OCI-LY1 (cell line): ENCODE measurements around the gene SERPIND1.

Experiments used
- H2AFZ ChIP-seq: fragments of 200-600 bp; sonication (generic), shearing (Covaris generic); 2 replicates; pipeline ENCODE4 v1.6.0; 2014; ENCODE audit warnings: antibody characterized with exemption, mild to moderate bottlenecking, low read length
- H3F3A ChIP-seq: fragments of 200-600 bp; sonication (generic), shearing (Covaris generic); 2 replicates; pipeline ENCODE4 v1.6.0; 2014; ENCODE audit warnings: mild to moderate bottlenecking, antibody characterized with exemption, low read length, moderate library complexity; ENCODE audit not compliant: insufficient read depth
- H3K27ac ChIP-seq: fragments of 200-600 bp; sonication (generic); 2 replicates; pipeline ENCODE4 v1.5.1; 2014; ENCODE audit warnings: low read length, mixed run types, mild to moderate bottlenecking, low read depth; ENCODE audit not compliant: poor library complexity, severe bottlenecking
- H3K27me3 ChIP-seq: fragments of 200-600 bp; sonication (generic); 2 replicates; pipeline ENCODE4 v1.6.0; 2014; ENCODE audit warnings: antibody characterized with exemption, mild to moderate bottlenecking, low read length, moderate library complexity; ENCODE audit not compliant: insufficient read depth
- H3K36me3 ChIP-seq: fragments of 200-600 bp; sonication (generic); 2 replicates; pipeline ENCODE4 v1.6.1; 2014; ENCODE audit warnings: mild to moderate bottlenecking, antibody characterized with exemption, low read length, moderate library complexity, mixed read lengths; ENCODE audit not compliant: insufficient read depth
- H3K4me1 ChIP-seq: fragments of 200-600 bp; sonication (generic); 2 replicates; pipeline ENCODE4 v1.5.1; 2014; ENCODE audit warnings: mild to moderate bottlenecking, low read length, moderate library complexity; ENCODE audit not compliant: insufficient read depth, severe bottlenecking
- H3K4me2 ChIP-seq: fragments of 200-600 bp; sonication (generic), shearing (Covaris generic); 2 replicates; pipeline ENCODE4 v1.6.1; 2014; ENCODE audit warnings: low read length
- H3K4me3 ChIP-seq: fragments of 200-600 bp; sonication (generic); 2 replicates; pipeline ENCODE4 v1.5.1; 2014; ENCODE audit warnings: low read length, low read depth, mild to moderate bottlenecking, mixed read lengths; ENCODE audit not compliant: poor library complexity, severe bottlenecking
- H3K79me2 ChIP-seq: fragments of 200-600 bp; shearing (Covaris generic); 2 replicates; pipeline ENCODE4 v1.6.1; 2016; ENCODE audit warnings: mixed run types, low read length, mixed read lengths; ENCODE audit not compliant: insufficient read depth
- H3K9ac ChIP-seq: fragments of 200-600 bp; sonication (generic), shearing (Covaris generic); 2 replicates; pipeline ENCODE4 v1.6.1; 2014; ENCODE audit warnings: mild to moderate bottlenecking, low read length, mixed read lengths
- H3K9me2 ChIP-seq: fragments of 200-600 bp; sonication (generic), shearing (Covaris generic); 2 replicates; pipeline ENCODE4 v1.6.1; 2014; ENCODE audit warnings: low read depth, mild to moderate bottlenecking, low read length, mixed read lengths
- H3K9me3 ChIP-seq: fragments of 200-600 bp; shearing (Covaris generic); 2 replicates; pipeline ENCODE4 v1.6.1; 2014; ENCODE audit warnings: low read length, mixed read lengths
- H4K20me1 ChIP-seq: fragments of 200-600 bp; sonication (generic), shearing (Covaris generic); 2 replicates; pipeline ENCODE4 v1.6.0; 2016; ENCODE audit warnings: mild to moderate bottlenecking, low read length; ENCODE audit not compliant: insufficient read depth
- CTCF ChIP-seq: fragments of 200-600 bp; sonication (generic), shearing (Covaris generic); IDR thresholded peaks from 2 replicates; pipeline ENCODE4 v1.5.1; 2017; ENCODE audit warnings: mild to moderate bottlenecking, antibody characterized with exemption, low read length, moderate library complexity, mixed read lengths
- EZH2 ChIP-seq: fragments of 200-600 bp; sonication (generic), shearing (Covaris generic); IDR thresholded peaks from 2 replicates; pipeline ENCODE4 v1.8.0; 2017; ENCODE audit warnings: borderline replicate concordance, mixed run types, mild to moderate bottlenecking, antibody characterized with exemption, low read length, moderate library complexity, mixed read lengths

SERPIND1 gene

GRCh38 chr22:20752104-20752741, 21.7 kb upstream of the SERPIND1 start:
- no peak overlapping the region for H2AFZ ChIP-seq
- H3K79me2 ChIP-seq, result no peaks in the 10 kb centered on the region
- no peak overlapping the region for H3K4me3 ChIP-seq
- no peak overlapping the region for H3K9ac ChIP-seq
- no peaks in the 10 kb centered on the region for H3K9me2 ChIP-seq
- no peaks in the 10 kb centered on the region for H4K20me1 ChIP-seq
- peaks cover 38% of the 10 kb centered on the region for H3K4me1 ChIP-seq
- TF ChIP-seq CTCF (no peak), EZH2 (no peak)
- no peaks in the 10 kb centered on the region for H3K27me3 ChIP-seq
- no peaks in the 10 kb centered on the region for H3K9me3 ChIP-seq
- H3K27ac ChIP-seq, result peak overlapping the region; percentile 21
- H3F3A ChIP-seq, result no peaks in the 10 kb centered on the region
- no peak overlapping the region for H3K4me2 ChIP-seq
- H3K36me3 ChIP-seq, result peaks cover 48% of the 10 kb centered on the region; the same call in 1 of the 2 replicates

- H3K4me3 ChIP-seq, result no peak overlapping the region
- no peaks in the 10 kb centered on the region for H3K79me2 ChIP-seq
- peaks cover 38% of the 10 kb centered on the region for H3K4me1 ChIP-seq
- H3K27ac ChIP-seq, result no peak overlapping the region
- peaks cover 42% of the 10 kb centered on the region; the same call in 1 of the 2 replicates for H3K36me3 ChIP-seq
- no peak overlapping the region for H3K4me2 ChIP-seq
- no peaks in the 10 kb centered on the region for H3K9me3 ChIP-seq
- no peak overlapping the region for H2AFZ ChIP-seq
- no peak for TF ChIP-seq CTCF
- TF ChIP-seq EZH2, result no peak
- H3K9me2 ChIP-seq, result no peaks in the 10 kb centered on the region
- H4K20me1 ChIP-seq, result no peaks in the 10 kb centered on the region
- no peaks in the 10 kb centered on the region for H3F3A ChIP-seq
- no peak overlapping the region for H3K9ac ChIP-seq
- H3K27me3 ChIP-seq, result no peaks in the 10 kb centered on the region
Measured at GRCh38 chr22:20752873-20753272, 21.0 kb upstream of the SERPIND1 start.

- H2AFZ ChIP-seq, result no peak overlapping the region
- no peak overlapping the region for H3K9ac ChIP-seq
- no peak overlapping the region for H3K4me2 ChIP-seq
- peaks cover 2% of the 10 kb centered on the region for H3K4me1 ChIP-seq
- TF ChIP-seq CTCF (no peak), EZH2 (no peak)
- no peaks in the 10 kb centered on the region for H3F3A ChIP-seq
- H3K27ac ChIP-seq, result no peak overlapping the region
- H4K20me1 ChIP-seq, result no peaks in the 10 kb centered on the region
- peaks cover 39% of the 10 kb centered on the region for H3K36me3 ChIP-seq
- no peaks in the 10 kb centered on the region for H3K79me2 ChIP-seq
- H3K4me3 ChIP-seq, result no peak overlapping the region
- no peaks in the 10 kb centered on the region for H3K9me3 ChIP-seq
- no peaks in the 10 kb centered on the region for H3K9me2 ChIP-seq
- no peaks in the 10 kb centered on the region for H3K27me3 ChIP-seq
Measured at GRCh38 chr22:20756846-20757245, 17.1 kb upstream of the SERPIND1 start.
